Calu3 (cell line): ENCODE measurements around the gene LRSAM1. TPM values are rescaled to one million over a fixed set of nuclear protein-coding genes. Genes with fewer than 3 reads are reported as not detected.

Experiments
- BruUV-seq: library from RNA; stranded (reverse); fragments of 400-500 nt; replicated peaks from 2 replicates; lab custom pipeline; 2021; lab: Mats Ljungman, UMichigan
- CTCF ChIA-PET: fragments of 300-600 bp; sonication (Branson Sonifier 250); formaldehyde crosslinking; loops from one replicate; lab custom pipeline; 2022; ENCODE audit warnings: antibody characterized with exemption; lab: Charles Lee
- DNase-seq: peaks from one replicate; pipeline ENCODE4 v3.0.0; 2022
- H3K27ac Mint-ChIP-seq: one replicate; pipeline ENCODE4 v1.8.0; 2022; ENCODE audit warnings: mixed read lengths; ENCODE audit not compliant: unreplicated experiment
- H3K27me3 Mint-ChIP-seq: one replicate; pipeline ENCODE4 v1.8.0; 2022; ENCODE audit warnings: mixed read lengths; ENCODE audit not compliant: unreplicated experiment
- H3K36me3 Mint-ChIP-seq: one replicate; pipeline ENCODE4 v1.8.0; 2022; ENCODE audit warnings: mild to moderate bottlenecking, moderate library complexity, mixed read lengths; ENCODE audit not compliant: insufficient read depth, unreplicated experiment
- H3K4me1 Mint-ChIP-seq: one replicate; pipeline ENCODE4 v1.8.0; 2022; ENCODE audit warnings: mild to moderate bottlenecking, low read depth, mixed read lengths; ENCODE audit not compliant: unreplicated experiment
- H3K4me3 Mint-ChIP-seq: one replicate; pipeline ENCODE4 v1.8.0; 2022; ENCODE audit warnings: mild to moderate bottlenecking, low read depth, moderate library complexity, mixed read lengths; ENCODE audit not compliant: unreplicated experiment
- H3K9me3 Mint-ChIP-seq: one replicate; pipeline ENCODE4 v1.8.0; 2022; ENCODE audit warnings: low read depth, mixed read lengths; ENCODE audit not compliant: unreplicated experiment
- intact Hi-C: fragments of 100-400 bp; cut with micrococcal nuclease; formaldehyde crosslinking; loops from one replicate; pipeline ENCODE4 v1.10.0; 2022; ENCODE audit not compliant: unreplicated experiment
- total RNA-seq: library from RNA; stranded (reverse); gene quantifications from 2 replicates; pipeline ENCODE4 v1.2.3, GENCODE V29; 2022
- TF ChIP-seq, protein P1 (sequence below): fragments of 200-600 bp; IDR thresholded peaks from one replicate; pipeline ENCODE4 v1.8.0; 2022; ENCODE audit warnings: antibody characterized with exemption; ENCODE audit not compliant: unreplicated experiment

The LRSAM1 gene
- total RNA-seq, 1 experiment from 2014 or later = 12.0 TPM

DNA sequence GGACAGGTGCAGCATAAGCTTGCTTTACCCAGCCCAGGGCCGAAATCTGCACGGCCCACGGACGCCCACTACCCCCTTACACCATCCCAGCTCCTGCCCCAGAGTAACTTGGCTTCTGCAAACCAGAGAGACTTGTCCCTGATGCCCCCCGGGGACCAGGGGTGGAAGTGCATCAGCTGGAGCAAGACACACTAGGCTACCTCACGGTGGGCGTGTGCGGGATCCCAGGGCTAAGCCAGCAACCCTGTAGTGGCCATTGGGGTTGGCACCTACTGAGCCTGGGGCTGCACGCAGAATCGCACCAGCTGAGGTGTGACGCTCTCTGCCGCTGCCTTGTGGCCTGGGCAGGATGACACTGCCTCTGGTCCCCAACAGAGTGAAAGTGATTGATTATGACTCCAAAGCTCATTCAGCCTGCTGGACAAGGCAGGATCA is 33.3 kb upstream of the LRSAM1 start:
- peaks cover 3% of the 10 kb centered on the region for H3K36me3 Mint-ChIP-seq
- peaks cover 5% of the 10 kb centered on the region for H3K4me1 Mint-ChIP-seq
- no peak overlapping the region for H3K4me3 Mint-ChIP-seq
- no TSS peak for BruUV-seq
- no peak overlapping the region for H3K27ac Mint-ChIP-seq
- H3K9me3 Mint-ChIP-seq = no peaks in the 10 kb centered on the region
- TF ChIP-seq, protein P1, sequence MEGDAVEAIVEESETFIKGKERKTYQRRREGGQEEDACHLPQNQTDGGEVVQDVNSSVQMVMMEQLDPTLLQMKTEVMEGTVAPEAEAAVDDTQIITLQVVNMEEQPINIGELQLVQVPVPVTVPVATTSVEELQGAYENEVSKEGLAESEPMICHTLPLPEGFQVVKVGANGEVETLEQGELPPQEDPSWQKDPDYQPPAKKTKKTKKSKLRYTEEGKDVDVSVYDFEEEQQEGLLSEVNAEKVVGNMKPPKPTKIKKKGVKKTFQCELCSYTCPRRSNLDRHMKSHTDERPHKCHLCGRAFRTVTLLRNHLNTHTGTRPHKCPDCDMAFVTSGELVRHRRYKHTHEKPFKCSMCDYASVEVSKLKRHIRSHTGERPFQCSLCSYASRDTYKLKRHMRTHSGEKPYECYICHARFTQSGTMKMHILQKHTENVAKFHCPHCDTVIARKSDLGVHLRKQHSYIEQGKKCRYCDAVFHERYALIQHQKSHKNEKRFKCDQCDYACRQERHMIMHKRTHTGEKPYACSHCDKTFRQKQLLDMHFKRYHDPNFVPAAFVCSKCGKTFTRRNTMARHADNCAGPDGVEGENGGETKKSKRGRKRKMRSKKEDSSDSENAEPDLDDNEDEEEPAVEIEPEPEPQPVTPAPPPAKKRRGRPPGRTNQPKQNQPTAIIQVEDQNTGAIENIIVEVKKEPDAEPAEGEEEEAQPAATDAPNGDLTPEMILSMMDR = no peak
- intact Hi-C loops = no loop called here
- no peaks in the 10 kb centered on the region for H3K27me3 Mint-ChIP-seq
- peak; percentile 16 for DNase-seq
- CTCF ChIA-PET = no interaction called here

DNA sequence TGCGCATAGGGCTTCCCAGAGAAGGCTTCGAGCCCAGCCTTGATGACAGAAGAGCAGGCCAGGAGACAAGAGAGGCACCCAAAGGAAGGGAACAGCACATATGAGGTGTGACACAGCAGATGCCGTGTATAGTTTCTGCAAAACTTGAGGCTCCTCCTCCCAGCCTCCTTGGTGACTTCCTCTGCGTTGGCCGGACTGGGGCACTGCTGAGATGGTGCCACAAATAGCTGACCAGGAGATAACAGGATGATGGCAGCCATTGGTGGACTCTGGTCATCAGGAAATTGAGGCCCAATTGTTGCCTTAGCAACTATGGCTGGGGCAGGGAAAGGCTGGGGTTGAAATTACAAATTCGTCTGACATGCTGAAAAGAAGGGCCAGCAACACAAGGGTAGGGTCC is 32.0 kb upstream of the LRSAM1 start:
- TF ChIP-seq, protein P1 = no peak
- H3K9me3 Mint-ChIP-seq = no peaks in the 10 kb centered on the region
- BruUV-seq = no TSS peak
- no peak overlapping the region for H3K27ac Mint-ChIP-seq
- intact Hi-C loops = no loop called here
- peaks cover 16% of the 10 kb centered on the region for H3K36me3 Mint-ChIP-seq
- peaks cover 8% of the 10 kb centered on the region for H3K4me1 Mint-ChIP-seq
- no peak overlapping the region for H3K4me3 Mint-ChIP-seq
- no peaks in the 10 kb centered on the region for H3K27me3 Mint-ChIP-seq
- DNase-seq = no peak
- CTCF ChIA-PET = no interaction called here

DNA sequence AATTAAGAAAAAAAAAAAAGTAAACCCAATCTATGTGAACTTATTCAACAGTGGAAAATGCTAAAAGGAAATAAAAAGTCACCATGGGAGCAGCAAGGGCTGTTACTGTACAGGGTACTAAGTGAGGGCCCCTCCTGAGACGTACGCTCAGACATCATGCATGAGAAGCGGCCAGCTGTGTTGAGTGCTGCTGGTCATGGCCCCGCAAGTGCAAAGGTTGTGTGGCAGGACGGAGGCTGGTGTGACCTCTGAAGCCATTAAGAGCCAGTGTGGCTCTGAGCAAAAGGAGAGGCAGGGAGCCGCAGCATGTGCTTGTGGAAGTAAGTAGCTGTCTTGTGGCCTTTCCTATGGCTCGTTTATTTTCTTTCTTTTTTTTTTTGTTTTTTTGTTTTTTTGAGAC is 30.3 kb upstream of the LRSAM1 start:
- Mint-ChIP-seq H3K27me3 (no peaks in the 10 kb centered on the region), H3K4me1 (peaks cover 8% of the 10 kb centered on the region), H3K4me3 (no peak overlapping the region), H3K9me3 (no peaks in the 10 kb centered on the region), H3K36me3 (peaks cover 21% of the 10 kb centered on the region), H3K27ac (no peak overlapping the region)
- no peak for DNase-seq
- intact Hi-C loops = no loop called here
- TF ChIP-seq, protein P1 = no peak
- no TSS peak for BruUV-seq
- CTCF ChIA-PET = no interaction called here

DNA sequence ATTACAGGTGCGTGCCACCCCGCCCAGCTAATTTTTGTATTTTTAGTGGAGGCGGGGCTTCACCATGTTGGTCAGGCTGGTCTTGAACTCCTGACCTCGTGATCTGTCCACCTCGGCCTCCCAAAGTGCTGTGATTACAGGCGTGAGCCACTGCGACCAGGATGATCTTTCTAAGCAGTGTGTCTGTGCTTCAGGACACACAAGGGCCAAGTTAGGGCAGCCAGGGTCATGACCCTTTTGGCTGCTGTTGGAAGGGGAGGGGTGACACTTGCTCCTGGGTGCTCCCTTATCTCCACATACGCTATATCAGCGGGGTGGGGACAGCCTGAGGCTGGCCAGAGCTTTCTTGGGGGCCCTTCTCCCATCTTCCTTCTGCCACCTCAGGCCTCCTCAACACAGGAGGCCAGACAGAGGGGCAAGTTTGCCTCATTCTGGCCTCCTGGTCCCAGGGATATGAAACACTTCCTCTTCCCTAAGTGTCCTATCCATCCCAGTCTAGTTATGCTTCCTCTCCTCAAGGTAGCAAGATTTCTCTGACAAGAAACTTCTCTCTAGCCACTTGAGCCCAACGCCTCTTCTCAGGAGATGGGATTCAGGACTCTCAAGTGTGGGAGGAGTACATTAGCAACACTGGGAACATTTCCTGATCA is 29.1 kb upstream of the LRSAM1 start:
- H3K27me3 Mint-ChIP-seq = no peaks in the 10 kb centered on the region
- no peak overlapping the region for H3K27ac Mint-ChIP-seq
- intact Hi-C loops = no loop called here
- no peaks in the 10 kb centered on the region for H3K9me3 Mint-ChIP-seq
- peaks cover 8% of the 10 kb centered on the region for H3K4me1 Mint-ChIP-seq
- no TSS peak for BruUV-seq
- peaks cover 21% of the 10 kb centered on the region for H3K36me3 Mint-ChIP-seq
- CTCF ChIA-PET = no interaction called here
- DNase-seq = no peak
- H3K4me3 Mint-ChIP-seq = no peak overlapping the region
- TF ChIP-seq, protein P1 = no peak
